Panc1 (cell line): ENCODE data around the gene ZNF281. TPM values are rescaled to one million over a fixed set of nuclear protein-coding genes. Genes with fewer than 3 reads are reported as not detected.

Experiments
- ATAC-seq: fragments of 200-7000 bp; cut with Tn5 transposase; 2 replicates; pipeline ENCODE4 v1.9.1; 2020; ENCODE audit warnings: mild to moderate bottlenecking, moderate library complexity
- BruUV-seq: library from RNA; stranded (reverse); fragments of 400-500 nt; replicated peaks from 2 replicates; lab custom pipeline; 2021; lab: Mats Ljungman, UMichigan
- CTCF ChIA-PET: fragments of 300-600 bp; sonication (Branson Sonifier 250); formaldehyde crosslinking; loops from one replicate; lab custom pipeline; 2022; ENCODE audit warnings: antibody characterized with exemption; lab: Charles Lee
- POLR2A ChIA-PET: fragments of 300-600 bp; sonication (Branson Sonifier 250); formaldehyde crosslinking; loops from one replicate; lab custom pipeline; 2022; ENCODE audit warnings: antibody characterized with exemption; lab: Charles Lee
- DNase-seq: peaks from one replicate; pipeline ENCODE4 v3.0.0-alpha.2; 2010; ENCODE audit warnings: low read depth, low spot score
- H3K27ac ChIP-seq: 2 replicates; pipeline ENCODE4 v1.5.1; 2011; ENCODE audit warnings: mild to moderate bottlenecking, low read length, inconsistent platforms
- H3K27me3 ChIP-seq: fragments of 200-500 bp; sonication (Bioruptor generic); 2 replicates; pipeline ENCODE4 v1.6.0; 2014; ENCODE audit warnings: low read length, inconsistent platforms; ENCODE audit not compliant: control insufficient read depth, insufficient read depth
- H3K36me3 ChIP-seq: fragments of 200-500 bp; sonication (Bioruptor generic); 2 replicates; pipeline ENCODE4 v1.5.1; 2014; ENCODE audit warnings: inconsistent platforms, mild to moderate bottlenecking, low read length, moderate library complexity; ENCODE audit not compliant: control insufficient read depth, insufficient read depth
- H3K4me1 ChIP-seq: 2 replicates; pipeline ENCODE4 v1.5.1; 2011; ENCODE audit warnings: inconsistent platforms, mild to moderate bottlenecking, low read length, moderate library complexity; ENCODE audit not compliant: control insufficient read depth, insufficient read depth
- H3K4me3 ChIP-seq, 2 experiments: 2 replicates each; pipeline ENCODE4 v1.5.1; 2011 to 2012; ENCODE audit warnings: low read depth in 2 of 2, low read length in 2 of 2, mild to moderate bottlenecking in 2 of 2, inconsistent platforms in 1 of 2, moderate library complexity in 1 of 2
- H3K9me3 ChIP-seq: fragments of 200-500 bp; sonication (Bioruptor generic); 2 replicates; pipeline ENCODE4 v1.5.1; 2014; ENCODE audit warnings: low read depth, mild to moderate bottlenecking, inconsistent platforms, low read length, moderate library complexity; ENCODE audit not compliant: control insufficient read depth, insufficient read depth
- CTCF ChIP-seq: fragments of 450-650 bp; IDR thresholded peaks from 2 replicates; pipeline ENCODE4 v1.5.1; 2017; ENCODE audit warnings: mild to moderate bottlenecking
- POLR2AphosphoS5 ChIP-seq: IDR thresholded peaks from 2 replicates; pipeline ENCODE4 v1.6.1; 2012; ENCODE audit warnings: mild to moderate bottlenecking, low read depth, low read length, moderate library complexity
- in situ Hi-C: cut with HindIII; loops from 2 replicates; pipeline ENCODE4 v1.10.0; 2016; ENCODE audit warnings: low sequenced_read_pairs, low pct_unique_long_range_greater_than_20kb
- intact Hi-C: fragments of 100-400 bp; cut with micrococcal nuclease; formaldehyde crosslinking; loops from one replicate; pipeline ENCODE4 v1.10.0; 2022; ENCODE audit not compliant: unreplicated experiment
- total RNA-seq: library from RNA; stranded (reverse); gene quantifications from one replicate; pipeline ENCODE4 v1.2.1, GENCODE V29; 2021; ENCODE audit not compliant: unreplicated experiment
- TF ChIP-seq, protein P1 (sequence below), 2 experiments: IDR thresholded peaks; 2 replicates each; pipeline ENCODE4 v1.6.1; 2011 to 2012; ENCODE audit warnings: low read depth in 2 of 2, control low read depth in 1 of 2, low read length in 1 of 2, mild to moderate bottlenecking in 1 of 2, moderate library complexity in 1 of 2; ENCODE audit not compliant: insufficient read depth in 1 of 2

Gene ZNF281
- total RNA-seq, 1 experiment from 2014 or later, result 34.2 TPM

DNA sequence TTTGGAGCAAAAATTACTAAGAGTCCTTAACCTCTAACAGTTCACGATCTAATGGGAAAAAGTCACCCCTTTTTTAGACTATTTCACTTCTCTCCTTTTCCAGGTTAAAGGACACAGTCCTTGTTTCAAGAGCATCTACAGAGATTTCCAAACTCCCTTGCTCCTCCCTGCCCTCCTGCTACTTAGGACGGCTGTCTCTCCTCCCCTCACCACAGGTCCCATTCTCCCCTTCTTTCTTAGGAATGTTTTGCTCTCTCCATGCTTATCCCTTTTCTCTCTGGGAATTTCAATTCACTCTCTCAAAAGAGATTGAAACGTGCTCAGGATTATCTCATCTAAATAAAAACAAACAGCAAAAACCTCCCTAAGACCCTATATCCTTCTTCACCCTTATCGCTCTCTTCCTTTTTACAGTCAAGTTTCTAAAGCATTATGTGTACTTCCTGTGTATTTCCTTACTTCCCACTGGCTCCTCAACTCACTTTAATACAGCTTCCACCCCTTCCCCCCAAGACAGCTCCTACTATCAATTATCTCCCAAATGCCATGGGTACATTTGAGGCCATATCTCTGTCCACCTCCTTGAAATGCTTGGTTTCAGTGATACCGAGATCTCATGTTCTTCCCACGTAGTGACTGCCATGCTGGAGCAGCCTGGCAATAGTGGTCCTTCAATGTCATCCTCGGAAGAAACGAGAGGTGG lies 43.2 kb upstream of the ZNF281 start:
- DNase-seq, result no peak
- in situ Hi-C loops (no loop called here), intact Hi-C loops (no loop called here)
- no TSS peak for BruUV-seq
- no peak overlapping the region for H3K27ac ChIP-seq
- ATAC-seq, result no peak
- no peak for TF ChIP-seq POLR2AphosphoS5
- TF ChIP-seq, protein P1, sequence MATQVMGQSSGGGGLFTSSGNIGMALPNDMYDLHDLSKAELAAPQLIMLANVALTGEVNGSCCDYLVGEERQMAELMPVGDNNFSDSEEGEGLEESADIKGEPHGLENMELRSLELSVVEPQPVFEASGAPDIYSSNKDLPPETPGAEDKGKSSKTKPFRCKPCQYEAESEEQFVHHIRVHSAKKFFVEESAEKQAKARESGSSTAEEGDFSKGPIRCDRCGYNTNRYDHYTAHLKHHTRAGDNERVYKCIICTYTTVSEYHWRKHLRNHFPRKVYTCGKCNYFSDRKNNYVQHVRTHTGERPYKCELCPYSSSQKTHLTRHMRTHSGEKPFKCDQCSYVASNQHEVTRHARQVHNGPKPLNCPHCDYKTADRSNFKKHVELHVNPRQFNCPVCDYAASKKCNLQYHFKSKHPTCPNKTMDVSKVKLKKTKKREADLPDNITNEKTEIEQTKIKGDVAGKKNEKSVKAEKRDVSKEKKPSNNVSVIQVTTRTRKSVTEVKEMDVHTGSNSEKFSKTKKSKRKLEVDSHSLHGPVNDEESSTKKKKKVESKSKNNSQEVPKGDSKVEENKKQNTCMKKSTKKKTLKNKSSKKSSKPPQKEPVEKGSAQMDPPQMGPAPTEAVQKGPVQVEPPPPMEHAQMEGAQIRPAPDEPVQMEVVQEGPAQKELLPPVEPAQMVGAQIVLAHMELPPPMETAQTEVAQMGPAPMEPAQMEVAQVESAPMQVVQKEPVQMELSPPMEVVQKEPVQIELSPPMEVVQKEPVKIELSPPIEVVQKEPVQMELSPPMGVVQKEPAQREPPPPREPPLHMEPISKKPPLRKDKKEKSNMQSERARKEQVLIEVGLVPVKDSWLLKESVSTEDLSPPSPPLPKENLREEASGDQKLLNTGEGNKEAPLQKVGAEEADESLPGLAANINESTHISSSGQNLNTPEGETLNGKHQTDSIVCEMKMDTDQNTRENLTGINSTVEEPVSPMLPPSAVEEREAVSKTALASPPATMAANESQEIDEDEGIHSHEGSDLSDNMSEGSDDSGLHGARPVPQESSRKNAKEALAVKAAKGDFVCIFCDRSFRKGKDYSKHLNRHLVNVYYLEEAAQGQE (IDR thresholded peaks at IDR 0.05; ENCODE audit: insufficient read depth in 1 of 2, low read depth in 2 of 2, low read length in 1 of 2), result no peak
- POLR2A ChIA-PET, result no interaction called here
- CTCF ChIA-PET, result no interaction called here
- no peak overlapping the region for H3K4me3 ChIP-seq
- no peaks in the 10 kb centered on the region for H3K4me1 ChIP-seq
- no peaks in the 10 kb centered on the region for H3K27me3 ChIP-seq
- no peaks in the 10 kb centered on the region for H3K9me3 ChIP-seq
- H3K36me3 ChIP-seq, result no peaks in the 10 kb centered on the region

- intact Hi-C loops (no loop called here), in situ Hi-C loops (no loop called here)
- POLR2A ChIA-PET, result no interaction called here
Observed at GRCh38 chr1:200448034-200448762, 38.4 kb upstream of the ZNF281 start.

More at GRCh38 chr1:200448034-200448762, 38.4 kb upstream of the ZNF281 start:
- no peak overlapping the region for H3K27ac ChIP-seq
- no peak for ATAC-seq
- no peaks in the 10 kb centered on the region for H3K4me1 ChIP-seq
- no peak overlapping the region for H3K4me3 ChIP-seq
- no peak for DNase-seq
- no peaks in the 10 kb centered on the region for H3K36me3 ChIP-seq
- CTCF ChIA-PET, result no interaction called here
- no peaks in the 10 kb centered on the region for H3K9me3 ChIP-seq
- no TSS peak for BruUV-seq
- TF ChIP-seq CTCF (no peak), POLR2AphosphoS5 (no peak)
- H3K27me3 ChIP-seq, result no peaks in the 10 kb centered on the region
